Liver (tissue), 9 donors: ENCODE measurements around the gene NYAP1. TPM values are rescaled to one million over a fixed set of nuclear protein-coding genes. Genes with fewer than 3 reads are reported as not detected.
A peak's percentile ranks its signal among the peaks of the same experiment; 100 is the strongest.
"Not testable (repeated sequence)": the region's sequence is repeated elsewhere in the genome, so short reads cannot be mapped to it uniquely, and the experiment has no call there.

Source experiments
- DNase-seq: peaks from one replicate; pipeline ENCODE4 v3.0.0-alpha.2; 2017; ENCODE audit warnings: low spot score
- H3K27ac ChIP-seq, 2 donors: one replicate each; pipeline ENCODE4 v1.7.0; 2013; ENCODE audit warnings: inconsistent platforms in 2 of 2, low read length in 2 of 2, control low read depth in 1 of 2, low read depth in 1 of 2, mild to moderate bottlenecking in 1 of 2
- H3K27me3 ChIP-seq, 4 donors: one replicate each; pipeline versions ENCODE4 v1.6.1 to v1.7.0; 2013; ENCODE audit warnings: low read length in 3 of 4, inconsistent platforms in 1 of 4, mild to moderate bottlenecking in 1 of 4, moderate library complexity in 1 of 4; ENCODE audit not compliant: control insufficient read depth in 4 of 4, insufficient read depth in 4 of 4
- H3K36me3 ChIP-seq, 4 donors: one replicate each; pipeline versions ENCODE4 v1.6.1 to v1.7.0; 2013; ENCODE audit warnings: low read length in 3 of 4, mild to moderate bottlenecking in 3 of 4, low read depth in 1 of 4, moderate library complexity in 1 of 4; ENCODE audit not compliant: control insufficient read depth in 4 of 4, insufficient read depth in 3 of 4
- H3K4me1 ChIP-seq, 4 donors: one replicate each; pipeline versions ENCODE4 v1.6.1 to v1.7.0; 2013; ENCODE audit warnings: low read length in 3 of 4, mild to moderate bottlenecking in 3 of 4, moderate library complexity in 1 of 4; ENCODE audit not compliant: control insufficient read depth in 4 of 4, insufficient read depth in 4 of 4
- H3K4me3 ChIP-seq, 3 donors: one replicate each; pipeline versions ENCODE4 v1.6.1 to v1.7.0; 2013; ENCODE audit warnings: low read length in 3 of 3, control low read depth in 1 of 3, low read depth in 1 of 3, mild to moderate bottlenecking in 1 of 3
- H3K9ac ChIP-seq, 2 donors: one replicate each; pipeline ENCODE4 v1.7.0; 2013; ENCODE audit warnings: low read length in 2 of 2, mild to moderate bottlenecking in 2 of 2, moderate library complexity in 2 of 2, control low read depth in 1 of 2, low read depth in 1 of 2
- H3K9me3 ChIP-seq, 4 donors: one replicate each; pipeline versions ENCODE4 v1.6.1 to v1.7.0; 2013; ENCODE audit warnings: low read length in 3 of 4; ENCODE audit not compliant: control insufficient read depth in 4 of 4
- CTCF ChIP-seq: fragments of 150-350 bp; IDR thresholded peaks from 2 replicates; pipeline ENCODE4 v1.5.1; 2017; ENCODE audit warnings: improper control_type of control experiment, low read depth, low read length; ENCODE audit not compliant: missing input control
- EGR1 ChIP-seq, 2 donors: IDR thresholded peaks; 2 replicates each; pipeline ENCODE4 v1.6.1; 2016 to 2018; ENCODE audit warnings: antibody characterized with exemption in 2 of 2, low read depth in 2 of 2
- FOXA1 ChIP-seq: IDR thresholded peaks from 2 replicates; pipeline ENCODE4 v1.6.1; 2016; ENCODE audit warnings: antibody characterized with exemption
- FOXA2 ChIP-seq: IDR thresholded peaks from 2 replicates; pipeline ENCODE4 v1.6.1; 2016; ENCODE audit warnings: antibody characterized with exemption
- HNF4G ChIP-seq: IDR thresholded peaks from 2 replicates; pipeline ENCODE4 v1.6.1; 2016; ENCODE audit warnings: antibody characterized with exemption
- JUND ChIP-seq, 2 donors: IDR thresholded peaks; 2 replicates each; pipeline ENCODE4 v1.6.1; 2016; ENCODE audit warnings: antibody characterized with exemption in 2 of 2
- NR2F2 ChIP-seq: IDR thresholded peaks from 2 replicates; pipeline ENCODE4 v1.6.1; 2016; ENCODE audit warnings: antibody characterized with exemption
- RAD21 ChIP-seq, 2 donors: IDR thresholded peaks; 2 replicates each; pipeline ENCODE4 v1.6.1; 2016; ENCODE audit warnings: antibody characterized with exemption in 2 of 2, mild to moderate bottlenecking in 2 of 2
- RXRA ChIP-seq, 2 donors: IDR thresholded peaks; 2 replicates each; pipeline ENCODE4 v1.6.1; 2017 to 2018; ENCODE audit warnings: antibody characterized with exemption in 2 of 2, mild to moderate bottlenecking in 1 of 2
- SP1 ChIP-seq: IDR thresholded peaks from 2 replicates; pipeline ENCODE4 v1.6.1; 2018; ENCODE audit warnings: antibody characterized with exemption, mild to moderate bottlenecking
- TAF1 ChIP-seq: conservative IDR thresholded peaks from 2 replicates; pipeline ENCODE4 v1.6.1; 2016; ENCODE audit warnings: antibody characterized with exemption, mild to moderate bottlenecking
- YY1 ChIP-seq: IDR thresholded peaks from 2 replicates; pipeline ENCODE4 v1.6.1; 2016; ENCODE audit warnings: antibody characterized with exemption, mild to moderate bottlenecking
- WGBS: extraction: QIAGEN DNeasy Blood & Tissue Kit; methylation state at CpG from one replicate; pipeline ENCODE4 v1.1.7; 2013; 5-methylcytosine and 5-hydroxymethylcytosine counted together
- polyA plus RNA-seq, 2 donors: library from polyadenylated mRNA; stranded (reverse) in 1 of 2; unstranded in 1 of 2; fragments of 200-250 nt in 1 of 2; fragments of >200 nt in 1 of 2; fragmentation: Nextera tagmentation in 1 of 2; extraction: Ambion mirVana in 1 of 2; gene quantifications; one replicate each; pipeline versions ENCODE4 v1.2.1 to v1.2.3, GENCODE V29; 2013 to 2015
- total RNA-seq, 2 donors: library from RNA; depleted of rRNA; stranded (reverse); fragments of >200 nt; gene quantifications; one replicate each; pipeline ENCODE4 v1.2.3, GENCODE V29; 2014
- TF ChIP-seq, protein P1 (sequence below): IDR thresholded peaks from 2 replicates; pipeline ENCODE4 v1.6.1; 2016; ENCODE audit warnings: antibody characterized with exemption
- TF ChIP-seq, protein P2 (sequence below): IDR thresholded peaks from 2 replicates; pipeline ENCODE4 v1.6.1; 2016; ENCODE audit warnings: antibody characterized with exemption, mild to moderate bottlenecking
- TF ChIP-seq, protein P3 (sequence below): IDR thresholded peaks from 2 replicates; pipeline ENCODE4 v1.6.1; 2016; ENCODE audit warnings: antibody characterized with exemption
- donor health status: healthy.
- donor health status: healthy.
- donor health status: healthy.
- donor health status: healthy.
- donor health status: healthy.

Gene NYAP1
- total and polyA plus RNA-seq, 4 donors = 0.08 to 0.29 (median 0.09) TPM; not detected in 1

- TF ChIP-seq, protein P1, sequence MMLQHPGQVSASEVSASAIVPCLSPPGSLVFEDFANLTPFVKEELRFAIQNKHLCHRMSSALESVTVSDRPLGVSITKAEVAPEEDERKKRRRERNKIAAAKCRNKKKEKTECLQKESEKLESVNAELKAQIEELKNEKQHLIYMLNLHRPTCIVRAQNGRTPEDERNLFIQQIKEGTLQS = no peak
- no peak for TF ChIP-seq SP1
- no peak for TF ChIP-seq YY1
- TF ChIP-seq NR2F2 = no peak
- TF ChIP-seq FOXA2 = no peak
- no peak for TF ChIP-seq HNF4G
- no peak for TF ChIP-seq TAF1
- no peak for TF ChIP-seq EGR1 (IDR thresholded peaks at IDR 0.05; ENCODE audit: low read depth in 2 of 2)
- TF ChIP-seq RAD21 (IDR thresholded peaks at IDR 0.05) = no peak
- no peak for TF ChIP-seq RXRA (IDR thresholded peaks at IDR 0.05)
- TF ChIP-seq FOXA1 = no peak
- TF ChIP-seq JUND (IDR thresholded peaks at IDR 0.05) = no peak
- no peak for DNase-seq
- Histone ChIP-seq H3K9me3 (no peaks in the 10 kb centered on the region), H3K9ac (no peak overlapping the region), H3K36me3 (no peaks in the 10 kb centered on the region), H3K4me1 (peaks cover 5 to 11% (median 9%) of the 10 kb centered on the region in 4 donors), H3K27me3 (no peaks in the 10 kb centered on the region), H3K27ac (no peak overlapping the region), H3K4me3 (no peak overlapping the region)
- WGBS = 94% methylated on average over 14 of the region's 14 CpGs
These were observed 48.7 kb downstream of the NYAP1 start for GRCh38 chr7:100532165-100533022.

GRCh38 chr7:100535982-100536381 is 52.3 kb downstream of the NYAP1 start:
- H3K36me3 ChIP-seq, DNase-seq, H3K9ac ChIP-seq, H3K9me3 ChIP-seq, H3K27ac ChIP-seq, H3K4me3 ChIP-seq, H3K27me3 ChIP-seq: not testable (repeated sequence)
- 94% methylated on average over 9 of the region's 9 CpGs for WGBS
- H3K4me1 ChIP-seq = peaks cover 13 to 23% (median 16%) of the 10 kb centered on the region in 4 donors

GRCh38 chr7:100536695-100537094 is 53.0 kb downstream of the NYAP1 start:
- WGBS = 92% methylated on average over 2 of the region's 2 CpGs
- H3K36me3 ChIP-seq, H3K27ac ChIP-seq, H3K9me3 ChIP-seq, H3K9ac ChIP-seq, H3K27me3 ChIP-seq, H3K4me3 ChIP-seq, DNase-seq: not testable (repeated sequence)
- H3K4me1 ChIP-seq = peaks cover 13 to 28% (median 22%) of the 10 kb centered on the region in 4 donors

- Histone ChIP-seq H3K4me3 (peak overlapping the region in 2 of 3 donors; percentile 2 to 15), H3K9me3 (no peaks in the 10 kb centered on the region), H3K36me3 (no peaks in the 10 kb centered on the region), H3K4me1 (peaks cover 13 to 42% (median 34%) of the 10 kb centered on the region in 4 donors), H3K27ac (peak overlapping the region; percentile 46 to 76), H3K9ac (no peak overlapping the region), H3K27me3 (no peaks in the 10 kb centered on the region)
- no peak for DNase-seq
- TF ChIP-seq, protein P2, sequence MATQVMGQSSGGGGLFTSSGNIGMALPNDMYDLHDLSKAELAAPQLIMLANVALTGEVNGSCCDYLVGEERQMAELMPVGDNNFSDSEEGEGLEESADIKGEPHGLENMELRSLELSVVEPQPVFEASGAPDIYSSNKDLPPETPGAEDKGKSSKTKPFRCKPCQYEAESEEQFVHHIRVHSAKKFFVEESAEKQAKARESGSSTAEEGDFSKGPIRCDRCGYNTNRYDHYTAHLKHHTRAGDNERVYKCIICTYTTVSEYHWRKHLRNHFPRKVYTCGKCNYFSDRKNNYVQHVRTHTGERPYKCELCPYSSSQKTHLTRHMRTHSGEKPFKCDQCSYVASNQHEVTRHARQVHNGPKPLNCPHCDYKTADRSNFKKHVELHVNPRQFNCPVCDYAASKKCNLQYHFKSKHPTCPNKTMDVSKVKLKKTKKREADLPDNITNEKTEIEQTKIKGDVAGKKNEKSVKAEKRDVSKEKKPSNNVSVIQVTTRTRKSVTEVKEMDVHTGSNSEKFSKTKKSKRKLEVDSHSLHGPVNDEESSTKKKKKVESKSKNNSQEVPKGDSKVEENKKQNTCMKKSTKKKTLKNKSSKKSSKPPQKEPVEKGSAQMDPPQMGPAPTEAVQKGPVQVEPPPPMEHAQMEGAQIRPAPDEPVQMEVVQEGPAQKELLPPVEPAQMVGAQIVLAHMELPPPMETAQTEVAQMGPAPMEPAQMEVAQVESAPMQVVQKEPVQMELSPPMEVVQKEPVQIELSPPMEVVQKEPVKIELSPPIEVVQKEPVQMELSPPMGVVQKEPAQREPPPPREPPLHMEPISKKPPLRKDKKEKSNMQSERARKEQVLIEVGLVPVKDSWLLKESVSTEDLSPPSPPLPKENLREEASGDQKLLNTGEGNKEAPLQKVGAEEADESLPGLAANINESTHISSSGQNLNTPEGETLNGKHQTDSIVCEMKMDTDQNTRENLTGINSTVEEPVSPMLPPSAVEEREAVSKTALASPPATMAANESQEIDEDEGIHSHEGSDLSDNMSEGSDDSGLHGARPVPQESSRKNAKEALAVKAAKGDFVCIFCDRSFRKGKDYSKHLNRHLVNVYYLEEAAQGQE = no peak
- TF ChIP-seq CTCF (no peak), FOXA2 (no peak), YY1 (no peak), NR2F2 (no peak), EGR1 (IDR thresholded peaks at IDR 0.05; ENCODE audit: low read depth in 2 of 2) (no peak), HNF4G (no peak), TAF1 (no peak), SP1 (no peak)
- TF ChIP-seq, protein P1 = no peak
- TF ChIP-seq, protein P3, sequence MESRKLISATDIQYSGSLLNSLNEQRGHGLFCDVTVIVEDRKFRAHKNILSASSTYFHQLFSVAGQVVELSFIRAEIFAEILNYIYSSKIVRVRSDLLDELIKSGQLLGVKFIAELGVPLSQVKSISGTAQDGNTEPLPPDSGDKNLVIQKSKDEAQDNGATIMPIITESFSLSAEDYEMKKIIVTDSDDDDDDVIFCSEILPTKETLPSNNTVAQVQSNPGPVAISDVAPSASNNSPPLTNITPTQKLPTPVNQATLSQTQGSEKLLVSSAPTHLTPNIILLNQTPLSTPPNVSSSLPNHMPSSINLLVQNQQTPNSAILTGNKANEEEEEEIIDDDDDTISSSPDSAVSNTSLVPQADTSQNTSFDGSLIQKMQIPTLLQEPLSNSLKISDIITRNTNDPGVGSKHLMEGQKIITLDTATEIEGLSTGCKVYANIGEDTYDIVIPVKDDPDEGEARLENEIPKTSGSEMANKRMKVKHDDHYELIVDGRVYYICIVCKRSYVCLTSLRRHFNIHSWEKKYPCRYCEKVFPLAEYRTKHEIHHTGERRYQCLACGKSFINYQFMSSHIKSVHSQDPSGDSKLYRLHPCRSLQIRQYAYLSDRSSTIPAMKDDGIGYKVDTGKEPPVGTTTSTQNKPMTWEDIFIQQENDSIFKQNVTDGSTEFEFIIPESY = no peak
- 15% methylated on average over 8 of the region's 8 CpGs for WGBS
These were observed 54.6 kb downstream of the NYAP1 start for GRCh38 chr7:100538348-100538653.
